Thyroid gland (tissue), 4 donors: ENCODE data around the gene SETD1A.

Experiments
- CTCF ChIP-seq, 6 experiments: fragments of 200-600 bp in 3 of 6; fragments of 450-650 bp in 3 of 6; sonication (generic) in 3 of 6; IDR thresholded peaks; one replicate each; pipeline ENCODE4 v1.5.1; 2016 to 2019; ENCODE audit warnings: antibody characterized with exemption in 6 of 6, mild to moderate bottlenecking in 2 of 6, inconsistent platforms in 1 of 6, moderate library complexity in 1 of 6
- POLR2A ChIP-seq, 2 donors: fragments of 450-650 bp; IDR thresholded peaks; one replicate each; pipeline ENCODE4 v1.6.1; 2017; ENCODE audit warnings: antibody characterized with exemption in 2 of 2, mild to moderate bottlenecking in 2 of 2, moderate library complexity in 1 of 2

- TF ChIP-seq CTCF (IDR thresholded peaks at IDR 0.05) (no peak), POLR2A (IDR thresholded peaks at IDR 0.05) (no peak)
These were observed 38.4 kb downstream of the SETD1A start for GRCh38 chr16:30995927-30996323.
